ENCODE results near the gene HSPG2. TPM values are rescaled to one million over a fixed set of nuclear protein-coding genes. Genes with fewer than 3 reads are reported as not detected.

HSPG2 gene
- total and polyA plus RNA-seq, 9 of the 15 experiments (the other 6 are each of a cell fraction or from before 2014, with no cell fraction given): 0.14 to 160 (median 15.7) TPM

GRCh38 chr1:21855257-21856096 lies 81.6 kb downstream of the HSPG2 start:
- Histone ChIP-seq H3K4me3 (no peak overlapping the region), H4K20me1 (replicated peaks; ENCODE audit: control insufficient read depth, insufficient read depth, low read length) (no peaks in the 10 kb centered on the region), H3K4me1 (replicated peaks in 1 of 2; ENCODE audit: control insufficient read depth in 2 of 2, insufficient read depth in 2 of 2, low read length in 2 of 2) (peaks cover 3 to 30% of the 10 kb centered on the region in 2 experiments; a peak in 3 of 5 replicates), H3K4me2 (ENCODE audit: insufficient read depth, low read length) (no peak overlapping the region), H3K9ac (ENCODE audit: insufficient read depth in 1 of 2, low read depth in 2 of 2, low read length in 2 of 2) (peak overlapping the region in 1 of 2 experiments; percentile 60; a peak in 1 of 4 replicates), H3K9me3 (replicated peaks; ENCODE audit: control insufficient read depth, insufficient read depth, low read depth, low read length) (no peaks in the 10 kb centered on the region), H3K9me1 (ENCODE audit: control insufficient read depth, insufficient read depth, low read length) (peaks cover 4% of the 10 kb centered on the region), H3K27me3 (ENCODE audit: control insufficient read depth in 2 of 2, insufficient read depth in 2 of 2, low read length in 2 of 2) (no peaks in the 10 kb centered on the region), H3K36me3 (ENCODE audit: control insufficient read depth, insufficient read depth, low read length) (peaks cover 88% of the 10 kb centered on the region; the same call in 2 of the 3 replicates), H3K79me2 (ENCODE audit: control insufficient read depth, insufficient read depth, low read length) (no peaks in the 10 kb centered on the region), H2AFZ (ENCODE audit: low read depth, low read length) (no peak overlapping the region), H3K27ac (ENCODE audit: extremely low read depth, low read depth, low read length) (no peak overlapping the region)
- DNase-seq (ENCODE audit: extremely low read depth in 1 of 4, low spot score in 3 of 4) (peak in 1 of 4 experiments; percentile 37), FAIRE-seq (no peak), ATAC-seq (peak; percentile 32)
- ChIA-PET POLR2A (no interaction called here), CTCF (ENCODE audit: low intra/inter-chr PET ratio) (no interaction called here)
- 87% methylated on average over 26 of the region's 35 CpGs for WGBS (ENCODE audit: insufficient coverage, low coverage, missing lambda C conversion rate)
- TF ChIP-seq POLR2G (IDR thresholded peaks at IDR 0.05; ENCODE audit: low read depth, low read length): peak; percentile 42
- TF ChIP-seq, protein P1, sequence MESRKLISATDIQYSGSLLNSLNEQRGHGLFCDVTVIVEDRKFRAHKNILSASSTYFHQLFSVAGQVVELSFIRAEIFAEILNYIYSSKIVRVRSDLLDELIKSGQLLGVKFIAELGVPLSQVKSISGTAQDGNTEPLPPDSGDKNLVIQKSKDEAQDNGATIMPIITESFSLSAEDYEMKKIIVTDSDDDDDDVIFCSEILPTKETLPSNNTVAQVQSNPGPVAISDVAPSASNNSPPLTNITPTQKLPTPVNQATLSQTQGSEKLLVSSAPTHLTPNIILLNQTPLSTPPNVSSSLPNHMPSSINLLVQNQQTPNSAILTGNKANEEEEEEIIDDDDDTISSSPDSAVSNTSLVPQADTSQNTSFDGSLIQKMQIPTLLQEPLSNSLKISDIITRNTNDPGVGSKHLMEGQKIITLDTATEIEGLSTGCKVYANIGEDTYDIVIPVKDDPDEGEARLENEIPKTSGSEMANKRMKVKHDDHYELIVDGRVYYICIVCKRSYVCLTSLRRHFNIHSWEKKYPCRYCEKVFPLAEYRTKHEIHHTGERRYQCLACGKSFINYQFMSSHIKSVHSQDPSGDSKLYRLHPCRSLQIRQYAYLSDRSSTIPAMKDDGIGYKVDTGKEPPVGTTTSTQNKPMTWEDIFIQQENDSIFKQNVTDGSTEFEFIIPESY (CRISPR knock-in tag; IDR thresholded peaks at IDR 0.05): peak; percentile 88
- TF ChIP-seq ZC3H4 (CRISPR knock-in tag; IDR thresholded peaks at IDR 0.05; ENCODE audit: borderline replicate concordance): no peak
- peak; percentile 52 for TF ChIP-seq EGR1 (conservative IDR thresholded peaks at IDR 0.05)
- TF ChIP-seq MYNN (IDR thresholded peaks at IDR 0.05): no peak
- no peak for TF ChIP-seq MYNN (CRISPR knock-in tag; IDR thresholded peaks at IDR 0.05)
- TF ChIP-seq TCF15 (CRISPR knock-in tag; IDR thresholded peaks at IDR 0.05): no peak
- no peak for TF ChIP-seq SIN3B (IDR thresholded peaks at IDR 0.05; ENCODE audit: low read depth)
- no peak for TF ChIP-seq PHTF2 (CRISPR knock-in tag; IDR thresholded peaks at IDR 0.05)
- TF ChIP-seq ILF3 (IDR thresholded peaks at IDR 0.05; ENCODE audit: borderline replicate concordance): no peak
- peak; percentile 37 for TF ChIP-seq RBM22 (IDR thresholded peaks at IDR 0.05; ENCODE audit: low read depth, low read length, poor library complexity, severe bottlenecking)
- TF ChIP-seq MXI1 (IDR thresholded peaks at IDR 0.05; ENCODE audit: low read depth, low read length): no peak
- BruUV-seq (replicated peaks): no TSS peak
- intact Hi-C loops (cut with micrococcal nuclease) (no loop called here), in situ Hi-C loops (cut with MboI) (no loop called here)
